ENCODE measurements around the gene RPP25L. TPM values are rescaled to one million over a fixed set of nuclear protein-coding genes. Genes with fewer than 3 reads are reported as not detected.

Gene RPP25L
- total RNA-seq, 1 donor, result 19.2 TPM

- TF ChIP-seq, protein P1, sequence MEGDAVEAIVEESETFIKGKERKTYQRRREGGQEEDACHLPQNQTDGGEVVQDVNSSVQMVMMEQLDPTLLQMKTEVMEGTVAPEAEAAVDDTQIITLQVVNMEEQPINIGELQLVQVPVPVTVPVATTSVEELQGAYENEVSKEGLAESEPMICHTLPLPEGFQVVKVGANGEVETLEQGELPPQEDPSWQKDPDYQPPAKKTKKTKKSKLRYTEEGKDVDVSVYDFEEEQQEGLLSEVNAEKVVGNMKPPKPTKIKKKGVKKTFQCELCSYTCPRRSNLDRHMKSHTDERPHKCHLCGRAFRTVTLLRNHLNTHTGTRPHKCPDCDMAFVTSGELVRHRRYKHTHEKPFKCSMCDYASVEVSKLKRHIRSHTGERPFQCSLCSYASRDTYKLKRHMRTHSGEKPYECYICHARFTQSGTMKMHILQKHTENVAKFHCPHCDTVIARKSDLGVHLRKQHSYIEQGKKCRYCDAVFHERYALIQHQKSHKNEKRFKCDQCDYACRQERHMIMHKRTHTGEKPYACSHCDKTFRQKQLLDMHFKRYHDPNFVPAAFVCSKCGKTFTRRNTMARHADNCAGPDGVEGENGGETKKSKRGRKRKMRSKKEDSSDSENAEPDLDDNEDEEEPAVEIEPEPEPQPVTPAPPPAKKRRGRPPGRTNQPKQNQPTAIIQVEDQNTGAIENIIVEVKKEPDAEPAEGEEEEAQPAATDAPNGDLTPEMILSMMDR (IDR thresholded peaks at IDR 0.05; ENCODE audit: extremely low read depth, low read depth, low read length), result no peak
- peaks cover 64% of the 10 kb centered on the region for H3K27me3 ChIP-seq (ENCODE audit: insufficient read depth, low read length)
- H2AFZ ChIP-seq (ENCODE audit: low read length), result no peak overlapping the region
- H3K36me3 ChIP-seq (ENCODE audit: insufficient read depth, low read length), result peaks cover 3% of the 10 kb centered on the region
- peaks cover 16% of the 10 kb centered on the region for H3K79me2 ChIP-seq (ENCODE audit: insufficient read depth, low read length)
- no peak overlapping the region for H3K4me2 ChIP-seq (ENCODE audit: insufficient read depth, low read length)
- DNase-seq (ENCODE audit: insufficient read length, low spot score, missing footprints), result no peak
- H3K27ac ChIP-seq (ENCODE audit: low read depth, low read length), result no peak overlapping the region
- H3K4me3 ChIP-seq (ENCODE audit: insufficient read depth, low read length), result no peak overlapping the region
- H4K20me1 ChIP-seq (ENCODE audit: insufficient read depth, low read length), result peaks cover 5% of the 10 kb centered on the region
- peaks cover 14% of the 10 kb centered on the region for H3K4me1 ChIP-seq (ENCODE audit: insufficient read depth, low read length)
- H3K9me3 ChIP-seq (ENCODE audit: low read depth, low read length), result no peaks in the 10 kb centered on the region
Measured at GRCh38 chr9:34623374-34624235, 11.7 kb upstream of the RPP25L start.

DNA sequence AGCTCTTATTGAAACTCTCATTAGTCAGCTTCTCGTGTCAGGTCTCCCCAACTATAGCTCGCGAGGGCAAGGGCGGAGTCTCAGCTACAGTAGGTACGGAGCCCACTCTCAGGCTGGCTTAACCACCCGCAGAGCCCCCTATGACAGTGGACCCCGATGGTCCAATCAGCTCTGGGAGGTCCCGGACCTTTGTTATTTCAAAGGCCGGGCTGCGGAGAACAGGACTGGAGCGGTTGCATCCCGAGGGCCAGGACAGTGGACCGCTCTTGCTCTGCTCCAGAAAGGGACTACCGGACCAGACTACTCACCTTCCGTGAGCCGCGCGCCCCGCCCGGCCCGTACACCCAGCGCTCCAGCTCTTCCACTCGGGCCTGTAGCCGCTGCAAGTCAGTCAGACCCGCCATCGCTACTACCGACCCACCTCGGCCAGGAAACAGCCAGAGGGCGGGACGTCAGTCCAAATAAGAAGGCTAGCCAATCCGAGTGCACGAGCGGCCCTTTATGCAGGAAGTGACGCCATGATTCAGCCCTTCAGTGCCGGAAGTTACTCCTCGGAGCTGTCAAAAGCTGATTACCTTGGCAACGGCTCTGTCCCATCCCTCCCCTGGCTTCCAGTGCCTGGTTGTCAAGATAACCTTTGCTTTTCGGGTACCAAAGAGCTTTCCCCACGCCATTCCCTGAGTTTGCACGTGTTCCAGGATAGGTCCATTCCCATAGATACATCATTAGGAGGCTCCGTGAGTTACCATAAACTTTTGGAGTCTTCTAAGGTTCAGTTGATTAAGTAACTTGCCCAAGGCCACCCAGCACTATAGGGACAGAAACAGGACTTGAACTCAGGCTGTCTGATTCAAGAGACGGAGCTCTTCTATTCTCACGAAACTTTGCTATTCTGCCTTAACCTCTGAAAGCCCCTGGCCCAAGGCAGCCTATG, 8.4 kb upstream of the RPP25L start, which contains the start of gene DCTN3:
Gene DCTN3, minus strand, starts transcription at position 435 of the 934 bp plus-strand sequence. Its CDS starts 31 bp downstream, at position 404.
- H3K4me3 ChIP-seq (ENCODE audit: insufficient read depth, low read length), result peak within 1 kb of the TSS; percentile 91
- H2AFZ ChIP-seq (ENCODE audit: low read length), result peak within 1 kb of the TSS; percentile 94
- peaks cover 36% of the 10 kb centered on the region for H3K36me3 ChIP-seq (ENCODE audit: insufficient read depth, low read length)
- H3K9me3 ChIP-seq (ENCODE audit: low read depth, low read length), result no peaks in the 10 kb centered on the region
- H3K4me2 ChIP-seq (ENCODE audit: insufficient read depth, low read length), result peak within 1 kb of the TSS; percentile 93
- H3K27me3 ChIP-seq (ENCODE audit: insufficient read depth, low read length), result peaks cover 31% of the 10 kb centered on the region
- peaks cover 10% of the 10 kb centered on the region for H3K4me1 ChIP-seq (ENCODE audit: insufficient read depth, low read length)
- peaks cover 18% of the 10 kb centered on the region for H3K79me2 ChIP-seq (ENCODE audit: insufficient read depth, low read length)
- peak within 1 kb of the TSS; percentile 63 for H3K27ac ChIP-seq (ENCODE audit: low read depth, low read length)
- peaks cover 6% of the 10 kb centered on the region for H4K20me1 ChIP-seq (ENCODE audit: insufficient read depth, low read length)
- TF ChIP-seq, protein P1 (IDR thresholded peaks at IDR 0.05; ENCODE audit: extremely low read depth, low read depth, low read length), result no peak
- DNase-seq (ENCODE audit: insufficient read length, low spot score, missing footprints), result peak; percentile 99

DNA sequence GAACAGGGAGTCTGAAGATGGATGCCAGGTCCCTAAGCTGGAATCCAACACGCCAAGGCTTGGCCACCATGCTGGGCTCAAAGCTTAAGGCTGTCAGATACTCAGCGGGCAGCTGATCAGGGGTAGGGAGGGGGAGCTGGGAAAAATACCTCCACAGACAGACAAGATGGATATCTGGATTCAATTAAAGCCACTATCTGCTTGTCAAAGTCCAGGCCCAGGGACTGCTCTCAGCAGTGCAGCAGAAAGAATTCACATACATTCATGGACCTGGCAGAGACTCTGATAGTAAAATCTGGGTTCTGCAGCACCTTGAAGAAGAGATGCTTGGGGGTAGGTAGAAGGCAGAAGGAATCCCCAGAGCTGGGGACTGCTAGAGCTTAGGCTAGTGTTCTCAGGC, 3.2 kb upstream of the RPP25L start:
- TF ChIP-seq, protein P1 (IDR thresholded peaks at IDR 0.05; ENCODE audit: extremely low read depth, low read depth, low read length), result no peak
- Histone ChIP-seq H3K9me3 (ENCODE audit: low read depth, low read length) (no peaks in the 10 kb centered on the region), H4K20me1 (ENCODE audit: insufficient read depth, low read length) (peaks cover 6% of the 10 kb centered on the region), H3K4me2 (ENCODE audit: insufficient read depth, low read length) (no peak overlapping the region), H3K27me3 (ENCODE audit: insufficient read depth, low read length) (no peaks in the 10 kb centered on the region), H3K36me3 (ENCODE audit: insufficient read depth, low read length) (peaks cover 50% of the 10 kb centered on the region), H2AFZ (ENCODE audit: low read length) (no peak overlapping the region), H3K4me3 (ENCODE audit: insufficient read depth, low read length) (no peak overlapping the region), H3K79me2 (ENCODE audit: insufficient read depth, low read length) (peaks cover 28% of the 10 kb centered on the region), H3K4me1 (ENCODE audit: insufficient read depth, low read length) (peaks cover 19% of the 10 kb centered on the region), H3K27ac (ENCODE audit: low read depth, low read length) (no peak overlapping the region)
- no peak for DNase-seq (ENCODE audit: insufficient read length, low spot score, missing footprints)
